ENCODE results near the gene PRDM4.

Gene PRDM4

DNA sequence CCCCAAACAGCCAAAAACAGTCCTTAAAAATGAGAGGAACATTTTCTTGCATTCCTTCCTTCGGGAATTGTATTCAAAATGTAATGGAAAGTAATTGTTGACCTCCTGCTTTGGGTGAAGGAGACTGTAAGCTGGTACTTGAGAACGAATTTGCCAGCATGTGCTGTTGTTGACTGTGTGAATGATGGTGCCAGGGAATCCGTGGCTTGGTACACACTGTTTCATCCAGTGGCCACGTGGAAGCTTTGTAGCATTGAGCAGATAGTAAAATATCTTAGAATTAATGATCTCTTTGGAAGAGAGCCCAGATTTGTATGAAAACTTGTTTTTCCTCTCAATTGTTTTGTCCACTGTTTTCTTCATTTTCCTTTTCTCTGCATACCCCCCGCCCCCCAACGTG is 15.2 kb upstream of the PRDM4 start:
- Mint-ChIP-seq H3K4me1 (no peaks in the 10 kb centered on the region), H3K27me3 (ENCODE audit: low read depth) (peaks cover 92% of the 10 kb centered on the region), H3K27ac (no peak overlapping the region), H3K36me3 (ENCODE audit: low read depth) (no peaks in the 10 kb centered on the region), H3K9me3 (no peaks in the 10 kb centered on the region), H3K4me3 (no peak overlapping the region)
- TF ChIP-seq, protein P1, sequence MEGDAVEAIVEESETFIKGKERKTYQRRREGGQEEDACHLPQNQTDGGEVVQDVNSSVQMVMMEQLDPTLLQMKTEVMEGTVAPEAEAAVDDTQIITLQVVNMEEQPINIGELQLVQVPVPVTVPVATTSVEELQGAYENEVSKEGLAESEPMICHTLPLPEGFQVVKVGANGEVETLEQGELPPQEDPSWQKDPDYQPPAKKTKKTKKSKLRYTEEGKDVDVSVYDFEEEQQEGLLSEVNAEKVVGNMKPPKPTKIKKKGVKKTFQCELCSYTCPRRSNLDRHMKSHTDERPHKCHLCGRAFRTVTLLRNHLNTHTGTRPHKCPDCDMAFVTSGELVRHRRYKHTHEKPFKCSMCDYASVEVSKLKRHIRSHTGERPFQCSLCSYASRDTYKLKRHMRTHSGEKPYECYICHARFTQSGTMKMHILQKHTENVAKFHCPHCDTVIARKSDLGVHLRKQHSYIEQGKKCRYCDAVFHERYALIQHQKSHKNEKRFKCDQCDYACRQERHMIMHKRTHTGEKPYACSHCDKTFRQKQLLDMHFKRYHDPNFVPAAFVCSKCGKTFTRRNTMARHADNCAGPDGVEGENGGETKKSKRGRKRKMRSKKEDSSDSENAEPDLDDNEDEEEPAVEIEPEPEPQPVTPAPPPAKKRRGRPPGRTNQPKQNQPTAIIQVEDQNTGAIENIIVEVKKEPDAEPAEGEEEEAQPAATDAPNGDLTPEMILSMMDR (IDR thresholded peaks at IDR 0.05; ENCODE audit: unreplicated experiment in 3 of 3), result no peak

DNA sequence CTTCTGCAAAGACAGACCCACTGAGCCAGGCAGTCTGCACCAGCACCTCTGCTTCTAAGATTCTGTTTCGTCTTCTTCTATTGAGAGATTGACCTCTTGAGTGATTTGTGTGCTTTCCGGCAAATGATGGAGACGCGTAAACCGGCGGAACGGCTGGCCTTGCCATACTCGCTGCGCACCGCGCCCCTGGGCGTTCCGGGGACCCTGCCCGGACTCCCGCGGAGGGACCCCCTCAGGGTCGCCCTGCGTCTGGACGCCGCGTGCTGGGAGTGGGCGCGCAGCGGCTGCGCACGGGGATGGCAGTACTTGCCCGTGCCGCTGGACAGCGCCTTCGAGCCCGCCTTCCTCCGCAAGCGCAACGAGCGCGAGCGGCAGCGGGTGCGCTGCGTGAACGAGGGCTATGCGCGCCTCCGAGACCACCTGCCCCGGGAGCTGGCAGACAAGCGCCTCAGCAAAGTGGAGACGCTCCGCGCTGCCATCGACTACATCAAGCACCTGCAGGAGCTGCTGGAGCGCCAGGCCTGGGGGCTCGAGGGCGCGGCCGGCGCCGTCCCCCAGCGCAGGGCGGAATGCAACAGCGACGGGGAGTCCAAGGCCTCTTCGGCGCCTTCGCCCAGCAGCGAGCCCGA is 14.3 kb upstream of the PRDM4 start:
- Mint-ChIP-seq H3K27me3 (ENCODE audit: low read depth) (peaks cover 97% of the 10 kb centered on the region), H3K4me1 (no peaks in the 10 kb centered on the region), H3K27ac (no peak overlapping the region), H3K9me3 (no peaks in the 10 kb centered on the region), H3K36me3 (ENCODE audit: low read depth) (no peaks in the 10 kb centered on the region), H3K4me3 (peak overlapping the region in 2 of 3 experiments; percentile 30 to 59)
- TF ChIP-seq, protein P1 (IDR thresholded peaks at IDR 0.05; ENCODE audit: unreplicated experiment in 3 of 3), result peak in 1 of 3 experiments; percentile 19

DNA sequence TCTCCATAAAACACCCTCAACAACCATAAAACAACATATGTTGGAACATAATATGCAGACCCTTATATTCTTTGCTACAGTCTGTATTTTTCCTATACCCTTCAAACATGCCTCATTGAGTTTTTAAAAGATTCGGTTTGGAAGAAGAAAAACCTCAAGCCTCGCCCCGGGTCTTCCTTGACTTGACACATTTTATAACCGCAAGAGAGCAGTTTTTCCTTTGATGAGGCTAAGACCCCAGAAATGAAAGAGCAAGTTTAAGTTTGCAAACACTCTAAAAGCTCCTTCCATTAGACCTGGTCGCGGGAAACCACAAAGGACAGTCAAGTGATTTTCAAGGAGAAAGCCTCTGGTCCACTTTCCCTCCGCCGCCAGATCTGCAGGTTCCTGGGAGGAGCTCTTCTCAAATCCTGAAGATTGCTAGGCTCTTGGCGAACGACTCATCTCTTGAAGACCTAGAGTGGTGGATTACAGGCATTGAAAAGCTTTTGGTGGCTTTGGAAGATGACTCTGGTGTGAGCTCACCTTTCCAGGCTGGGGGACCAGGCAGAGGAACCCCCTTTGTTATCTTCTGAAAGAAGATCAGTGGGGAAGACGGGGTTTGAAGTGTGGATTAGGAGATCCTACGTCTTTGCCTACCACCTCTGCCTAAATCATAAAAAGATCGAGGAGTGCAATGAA is 13.6 kb upstream of the PRDM4 start, which contains the start of gene ASCL4:
Gene ASCL4, plus strand, starts transcription at position 356 of the 681 bp plus-strand sequence. CDS start 515 bp downstream, outside the sequence.
- Mint-ChIP-seq H3K4me3 (peak within 1 kb of the TSS in 2 of 3 experiments; percentile 30 to 59), H3K27me3 (ENCODE audit: low read depth) (peaks cover 98% of the 10 kb centered on the region), H3K9me3 (no peaks in the 10 kb centered on the region), H3K27ac (no peak within 1 kb of the TSS), H3K4me1 (no peaks in the 10 kb centered on the region), H3K36me3 (ENCODE audit: low read depth) (no peaks in the 10 kb centered on the region)
- TF ChIP-seq, protein P1 (IDR thresholded peaks at IDR 0.05; ENCODE audit: unreplicated experiment in 3 of 3), result no peak

DNA sequence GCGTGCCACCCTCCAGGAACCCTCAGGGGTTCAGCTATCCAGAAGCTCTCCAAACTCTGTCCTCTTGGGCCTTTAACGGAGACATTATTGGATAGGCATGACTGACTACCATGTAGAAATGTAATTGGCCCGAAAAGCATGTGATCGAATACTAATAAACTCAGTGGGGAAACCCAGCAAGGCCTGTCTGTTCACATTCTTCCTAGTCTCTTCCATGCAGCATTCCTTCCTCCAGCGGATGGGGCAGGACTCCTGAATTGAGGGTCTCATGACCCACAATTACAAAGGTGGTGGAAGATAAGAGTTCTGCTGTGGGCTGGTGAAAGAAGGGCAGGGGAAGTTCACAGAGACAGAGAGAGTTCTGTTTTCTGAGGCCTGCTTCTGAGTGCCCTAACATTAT is 6.5 kb upstream of the PRDM4 start:
- H3K27ac Mint-ChIP-seq, result no peak overlapping the region
- TF ChIP-seq, protein P1 (IDR thresholded peaks at IDR 0.05; ENCODE audit: unreplicated experiment in 3 of 3), result no peak
- peaks cover 45% of the 10 kb centered on the region for H3K27me3 Mint-ChIP-seq (ENCODE audit: low read depth)
- no peak overlapping the region for H3K4me3 Mint-ChIP-seq
- no peaks in the 10 kb centered on the region for H3K36me3 Mint-ChIP-seq (ENCODE audit: low read depth)
- no peaks in the 10 kb centered on the region for H3K9me3 Mint-ChIP-seq
- H3K4me1 Mint-ChIP-seq, result no peaks in the 10 kb centered on the region

DNA sequence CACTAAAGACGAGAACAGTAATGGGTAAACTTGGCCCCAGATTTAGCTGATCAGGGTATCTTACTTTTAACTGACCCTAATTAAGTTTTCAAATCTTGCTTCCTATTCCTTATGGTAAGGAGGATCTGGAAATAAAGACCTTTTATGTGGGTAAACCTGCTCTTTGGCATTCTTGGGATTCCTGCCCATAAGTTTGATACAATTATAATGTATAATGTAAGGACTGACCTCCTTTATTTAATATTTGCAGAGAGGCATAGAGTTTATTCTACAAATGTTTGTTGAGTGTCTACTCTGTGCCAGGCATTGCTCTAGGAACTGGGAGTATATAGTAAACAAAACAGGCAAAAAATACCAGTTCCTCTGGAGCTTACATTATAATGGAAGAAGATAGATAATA is 4.4 kb upstream of the PRDM4 start:
- Mint-ChIP-seq H3K9me3 (no peaks in the 10 kb centered on the region), H3K4me3 (no peak overlapping the region), H3K27ac (no peak overlapping the region), H3K36me3 (ENCODE audit: low read depth) (no peaks in the 10 kb centered on the region), H3K4me1 (peaks cover 5% of the 10 kb centered on the region), H3K27me3 (ENCODE audit: low read depth) (peaks cover 33% of the 10 kb centered on the region)
- TF ChIP-seq, protein P1 (IDR thresholded peaks at IDR 0.05; ENCODE audit: unreplicated experiment in 3 of 3), result no peak

Measured in nephron (organoid).